Transverse colon (tissue), 4 donors: ENCODE results near the gene ARMC6.

Experiments
- CTCF ChIP-seq, 5 experiments: fragments of 200-600 bp in 3 of 5; fragments of 450-650 bp in 2 of 5; sonication (generic) in 3 of 5; IDR thresholded peaks; 1 replicate in 2 of 5; 2 replicates in 3 of 5; pipeline ENCODE4 v1.5.1; 2016 to 2017; ENCODE audit warnings: antibody characterized with exemption in 5 of 5, inconsistent platforms in 3 of 5, mild to moderate bottlenecking in 2 of 5, moderate library complexity in 1 of 5
- EP300 ChIP-seq: sonication (generic); formaldehyde crosslinking; IDR thresholded peaks from one replicate; pipeline ENCODE4 v1.6.1; 2017; ENCODE audit warnings: antibody characterized with exemption, low read depth
- POLR2A ChIP-seq: fragments of 450-650 bp; IDR thresholded peaks from one replicate; pipeline ENCODE4 v1.6.1; 2016; ENCODE audit warnings: antibody characterized with exemption, mild to moderate bottlenecking, moderate library complexity
- POLR2AphosphoS5 ChIP-seq, 3 donors: sonication (generic); formaldehyde crosslinking; IDR thresholded peaks; one replicate each; pipeline ENCODE4 v1.6.1; 2016; ENCODE audit warnings: antibody characterized with exemption in 3 of 3

GRCh38 chr19:19033176-19033425 is 302 bp upstream of the ARMC6 start:
- TF ChIP-seq CTCF (IDR thresholded peaks at IDR 0.05) = no peak
- TF ChIP-seq POLR2A = no peak
- TF ChIP-seq POLR2AphosphoS5 (IDR thresholded peaks at IDR 0.05) = no peak
- TF ChIP-seq EP300 = no peak
